ENCODE measurements around the gene UGT1A3.

The UGT1A3 gene

DNA sequence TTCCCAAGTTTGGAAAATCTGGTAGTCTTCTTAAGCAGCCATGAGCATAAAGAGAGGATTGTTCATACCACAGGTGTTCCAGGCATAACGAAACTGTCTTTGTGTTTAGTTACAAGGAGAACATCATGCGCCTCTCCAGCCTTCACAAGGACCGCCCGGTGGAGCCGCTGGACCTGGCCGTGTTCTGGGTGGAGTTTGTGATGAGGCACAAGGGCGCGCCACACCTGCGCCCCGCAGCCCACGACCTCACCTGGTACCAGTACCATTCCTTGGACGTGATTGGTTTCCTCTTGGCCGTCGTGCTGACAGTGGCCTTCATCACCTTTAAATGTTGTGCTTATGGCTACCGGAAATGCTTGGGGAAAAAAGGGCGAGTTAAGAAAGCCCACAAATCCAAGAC, 43.3 kb downstream of the UGT1A3 start:
- TF ChIP-seq Cebpa-rat (IDR thresholded peaks at IDR 0.05) = no peak
- no peaks in the 10 kb centered on the region for H3K36me3 ChIP-seq
- H3K9ac ChIP-seq = no peak overlapping the region

DNA sequence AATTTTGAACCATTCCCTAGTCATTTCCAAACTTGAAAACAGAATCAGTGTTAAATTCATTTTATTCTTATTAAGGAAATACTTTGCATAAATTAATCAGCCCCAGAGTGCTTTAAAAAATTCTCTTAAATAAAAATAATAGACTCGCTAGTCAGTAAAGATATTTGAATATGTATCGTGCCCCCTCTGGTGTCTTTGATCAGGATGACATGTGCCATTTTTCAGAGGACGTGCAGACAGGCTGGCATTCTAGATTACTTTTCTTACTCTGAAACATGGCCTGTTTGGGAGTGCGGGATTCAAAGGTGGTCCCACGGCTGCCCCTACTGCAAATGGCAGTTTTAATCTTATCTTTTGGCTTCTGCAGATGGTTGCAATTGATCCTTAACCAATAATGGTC, 43.7 kb downstream of the UGT1A3 start:
- TF ChIP-seq Cebpa-rat (IDR thresholded peaks at IDR 0.05) = no peak
- Histone ChIP-seq H3K27me3 (no peaks in the 10 kb centered on the region), H3K4me1 (no peaks in the 10 kb centered on the region), H3K27ac (no peak overlapping the region), H3K4me3 (no peak overlapping the region), H4K20me1 (no peaks in the 10 kb centered on the region), H3K4me2 (no peak overlapping the region), H3K9me3 (peaks cover 25% of the 10 kb centered on the region), H3K36me3 (no peaks in the 10 kb centered on the region), H3K9ac (no peak overlapping the region)

More for the DNA sequence above, 43.3 kb downstream of the UGT1A3 start:
- H3K4me3 ChIP-seq = no peak overlapping the region
- no peak overlapping the region for H3K4me2 ChIP-seq
- peaks cover 21% of the 10 kb centered on the region for H3K9me3 ChIP-seq
- no peaks in the 10 kb centered on the region for H3K27me3 ChIP-seq
- no peaks in the 10 kb centered on the region for H4K20me1 ChIP-seq
- no peaks in the 10 kb centered on the region for H3K4me1 ChIP-seq
- H3K27ac ChIP-seq = no peak overlapping the region

DNA sequence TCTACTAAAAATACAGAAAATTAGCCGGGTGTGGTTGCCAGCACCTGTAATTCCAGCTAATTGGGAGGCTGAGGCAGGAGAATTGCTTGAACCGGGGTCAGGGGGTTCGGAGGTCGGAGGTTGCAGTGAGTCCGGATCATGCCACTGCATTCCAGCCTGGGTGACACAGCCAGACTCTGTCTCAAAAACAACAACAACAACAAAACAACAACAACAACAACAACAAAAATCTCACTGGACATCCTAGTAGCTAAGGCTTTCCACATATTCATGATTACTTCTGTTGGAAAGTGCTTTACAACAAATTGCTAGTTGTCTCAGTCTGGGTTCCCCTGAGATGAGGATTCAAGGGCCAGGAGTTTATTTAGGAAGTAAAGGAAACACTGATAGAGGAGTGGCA, 45.0 kb downstream of the UGT1A3 start:
- Histone ChIP-seq H3K27me3 (no peaks in the 10 kb centered on the region), H3K36me3 (no peaks in the 10 kb centered on the region), H3K27ac (no peak overlapping the region), H3K4me2 (no peak overlapping the region), H3K9ac (no peak overlapping the region), H3K4me1 (no peaks in the 10 kb centered on the region), H4K20me1 (no peaks in the 10 kb centered on the region), H3K4me3 (no peak overlapping the region), H3K9me3 (peaks cover 33% of the 10 kb centered on the region)
- no peak for TF ChIP-seq Cebpa-rat (IDR thresholded peaks at IDR 0.05)

DNA sequence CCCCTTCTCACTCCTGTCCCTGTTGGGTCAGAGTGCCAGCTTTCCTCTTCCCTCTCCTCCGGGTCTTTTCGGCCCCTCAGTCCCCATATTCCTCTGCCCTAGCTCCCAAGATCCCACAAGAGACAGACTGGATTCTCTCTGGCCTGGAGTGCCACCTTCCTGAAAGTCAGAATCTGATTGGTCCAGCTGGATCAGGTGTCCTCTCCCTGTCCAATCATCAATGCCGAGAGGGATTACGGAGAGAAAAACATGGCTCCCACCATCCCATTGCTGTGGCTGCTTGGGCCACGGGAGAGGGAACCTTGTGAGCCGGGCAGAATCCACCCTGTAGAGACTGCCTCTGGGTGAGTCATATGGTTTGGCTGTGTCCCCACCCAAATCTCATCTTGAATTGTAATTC, 46.6 kb downstream of the UGT1A3 start:
- H4K20me1 ChIP-seq = no peaks in the 10 kb centered on the region
- TF ChIP-seq Cebpa-rat (IDR thresholded peaks at IDR 0.05) = no peak
- no peak overlapping the region for H3K4me3 ChIP-seq
- peaks cover 33% of the 10 kb centered on the region for H3K9me3 ChIP-seq
- no peak overlapping the region for H3K9ac ChIP-seq
- no peaks in the 10 kb centered on the region for H3K36me3 ChIP-seq
- H3K27ac ChIP-seq = no peak overlapping the region
- no peaks in the 10 kb centered on the region for H3K4me1 ChIP-seq
- H3K4me2 ChIP-seq = no peak overlapping the region
- no peaks in the 10 kb centered on the region for H3K27me3 ChIP-seq

DNA sequence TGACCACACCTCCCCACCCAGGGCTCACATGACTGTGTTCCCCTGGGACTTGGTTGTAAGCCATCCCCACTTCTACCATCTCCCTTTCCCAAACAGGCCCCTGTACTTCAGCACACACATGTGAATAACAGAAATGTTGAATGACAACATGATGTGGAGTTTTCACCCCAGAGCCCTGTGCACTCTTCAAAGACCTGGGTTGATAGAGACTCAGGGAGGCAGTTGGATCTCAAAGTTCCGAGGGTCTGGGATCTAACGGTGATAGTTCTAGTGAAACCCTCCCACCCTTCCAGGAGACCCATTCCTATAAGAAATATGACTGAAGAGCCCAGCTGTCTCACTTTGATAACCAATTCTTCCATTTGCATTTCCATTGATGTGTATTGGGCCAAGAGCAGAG, 49.2 kb downstream of the UGT1A3 start, which contains the start of gene MROH2A:
Gene MROH2A (plus strand): TSS at position 301 of the 400 bp plus-strand sequence. CDS start 1,029 bp downstream, outside the sequence.
- TF ChIP-seq Cebpa-rat (IDR thresholded peaks at IDR 0.05) = no peak
- no peak within 1 kb of the TSS for H3K9ac ChIP-seq

DNA sequence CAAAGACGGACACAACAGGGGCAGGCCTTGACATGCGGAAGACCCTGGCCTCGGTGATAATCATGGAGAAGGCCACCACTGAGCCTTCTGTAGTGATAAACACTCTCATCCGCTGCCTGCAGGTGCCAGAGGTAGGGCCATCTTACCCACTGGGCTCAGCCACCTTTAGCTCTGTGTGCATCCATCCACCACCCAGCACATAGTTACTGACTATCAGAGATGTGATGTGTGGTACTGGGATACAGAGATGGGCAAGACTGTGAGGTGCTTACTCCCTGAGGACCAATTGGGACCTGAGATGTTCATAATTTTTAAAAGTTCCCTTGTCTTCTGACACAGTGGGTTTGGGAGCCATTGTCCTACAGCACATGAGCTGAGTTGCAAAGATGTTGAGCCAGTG, 50.9 kb downstream of the UGT1A3 start:
- Histone ChIP-seq H3K9ac (no peak overlapping the region), H3K4me1 (peaks cover 3% of the 10 kb centered on the region), H4K20me1 (no peaks in the 10 kb centered on the region), H3K4me3 (no peak overlapping the region), H3K9me3 (peaks cover 37% of the 10 kb centered on the region), H3K4me2 (no peak overlapping the region), H3K27me3 (no peaks in the 10 kb centered on the region), H3K36me3 (no peaks in the 10 kb centered on the region), H3K27ac (no peak overlapping the region)
- TF ChIP-seq Cebpa-rat (IDR thresholded peaks at IDR 0.05) = no peak

More for the DNA sequence above, 49.2 kb downstream of the UGT1A3 start, which contains the start of gene MROH2A:
- no peaks in the 10 kb centered on the region for H3K27me3 ChIP-seq
- no peak within 1 kb of the TSS for H3K4me3 ChIP-seq
- peaks cover 33% of the 10 kb centered on the region for H3K9me3 ChIP-seq
- H3K4me2 ChIP-seq = no peak within 1 kb of the TSS
- H3K36me3 ChIP-seq = no peaks in the 10 kb centered on the region
- no peak within 1 kb of the TSS for H3K27ac ChIP-seq
- no peaks in the 10 kb centered on the region for H3K4me1 ChIP-seq
- H4K20me1 ChIP-seq = no peaks in the 10 kb centered on the region

DNA sequence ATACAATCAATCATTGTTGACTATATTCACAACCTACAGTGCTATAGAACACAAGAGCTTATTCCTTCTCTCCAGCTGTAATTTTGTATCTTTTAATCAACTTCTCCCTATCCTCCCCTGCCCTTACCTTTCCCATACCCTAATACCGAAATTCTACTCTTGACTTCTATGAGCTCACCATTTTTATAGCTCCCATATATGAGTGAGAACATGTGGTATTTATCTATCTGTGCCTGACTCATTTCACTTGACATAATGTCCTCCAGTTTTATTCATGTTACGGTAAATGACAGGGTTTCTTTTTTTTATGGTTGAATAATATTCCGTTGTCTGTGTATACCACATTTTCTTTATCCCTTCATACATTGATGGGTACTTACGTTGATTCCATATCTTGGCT, 51.9 kb downstream of the UGT1A3 start:
- no peaks in the 10 kb centered on the region for H3K27me3 ChIP-seq
- H3K27ac ChIP-seq = no peak overlapping the region
- TF ChIP-seq Cebpa-rat (IDR thresholded peaks at IDR 0.05) = no peak
- no peaks in the 10 kb centered on the region for H4K20me1 ChIP-seq
- peaks cover 14% of the 10 kb centered on the region for H3K4me1 ChIP-seq
- H3K36me3 ChIP-seq = no peaks in the 10 kb centered on the region
- H3K4me3 ChIP-seq = no peak overlapping the region
- no peak overlapping the region for H3K4me2 ChIP-seq
- H3K9me3 ChIP-seq = peaks cover 35% of the 10 kb centered on the region
- H3K9ac ChIP-seq = no peak overlapping the region

DNA sequence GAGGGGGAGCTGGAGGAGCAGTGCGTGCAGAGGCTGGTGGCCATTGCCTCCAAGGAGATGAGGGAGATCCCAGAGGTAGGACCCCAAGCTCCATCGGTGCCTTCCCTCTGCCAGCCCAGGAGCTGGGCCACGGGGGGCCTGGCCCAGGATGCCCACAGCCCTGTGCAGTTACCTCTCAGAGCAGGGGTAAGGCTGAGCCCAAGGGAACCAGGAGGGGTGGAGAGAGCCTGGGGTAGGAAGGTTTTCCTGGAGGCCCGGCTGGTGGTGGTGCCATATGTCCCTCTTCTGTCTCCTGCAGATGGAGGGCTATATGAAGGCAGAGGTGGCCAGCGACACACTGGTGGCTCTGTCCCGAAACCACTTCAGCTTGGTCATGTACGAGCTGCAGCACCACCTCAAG, 60.7 kb downstream of the UGT1A3 start:
- H3K27ac ChIP-seq = no peak overlapping the region
- no peaks in the 10 kb centered on the region for H3K36me3 ChIP-seq
- peaks cover 18% of the 10 kb centered on the region for H3K4me1 ChIP-seq
- TF ChIP-seq Cebpa-rat (IDR thresholded peaks at IDR 0.05) = no peak
- H3K4me2 ChIP-seq = no peak overlapping the region
- H3K9me3 ChIP-seq = peaks cover 21% of the 10 kb centered on the region
- no peak overlapping the region for H3K9ac ChIP-seq
- no peaks in the 10 kb centered on the region for H4K20me1 ChIP-seq
- H3K27me3 ChIP-seq = no peaks in the 10 kb centered on the region
- H3K4me3 ChIP-seq = no peak overlapping the region

DNA sequence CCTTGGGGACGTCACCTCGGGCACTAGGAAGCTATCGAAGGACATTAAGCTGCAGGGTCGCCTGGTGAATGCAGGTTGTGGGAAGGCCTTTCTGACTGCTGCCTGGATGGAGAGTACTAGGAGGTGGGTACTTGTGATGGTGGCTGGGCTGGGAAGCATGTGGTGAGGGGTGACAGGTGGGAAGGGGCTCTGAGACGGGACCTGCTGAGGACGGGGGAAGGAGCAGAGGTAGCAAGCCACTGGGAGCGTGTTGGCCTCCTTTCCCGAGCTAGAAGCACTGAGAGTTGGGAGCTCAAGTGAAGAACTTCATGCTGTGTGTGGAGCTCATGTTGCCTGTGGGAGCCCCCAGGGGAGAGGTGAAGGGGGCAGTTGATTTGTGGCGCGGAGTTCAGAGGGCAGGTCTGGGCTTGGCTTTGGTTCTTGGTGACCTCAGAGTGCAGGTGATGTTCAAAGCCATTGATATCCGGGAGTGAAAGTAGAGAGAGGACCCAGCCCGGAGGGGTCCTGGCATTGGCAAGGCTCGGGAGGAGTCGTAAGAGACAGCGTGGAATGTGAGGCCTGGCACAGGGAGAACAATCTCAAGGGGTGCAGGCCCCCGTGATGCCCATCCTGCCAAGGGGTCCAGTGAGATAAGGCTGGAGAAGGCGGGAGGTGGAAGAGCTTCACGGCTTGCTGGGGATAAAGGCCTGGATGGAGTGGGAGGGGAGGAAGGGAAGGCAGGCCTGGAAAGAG, 62.5 kb downstream of the UGT1A3 start:
- TF ChIP-seq Cebpa-rat (IDR thresholded peaks at IDR 0.05) = no peak
- no peaks in the 10 kb centered on the region for H3K27me3 ChIP-seq
- H4K20me1 ChIP-seq = no peaks in the 10 kb centered on the region
- H3K9me3 ChIP-seq = peaks cover 8% of the 10 kb centered on the region
- H3K36me3 ChIP-seq = no peaks in the 10 kb centered on the region
- H3K4me1 ChIP-seq = 0 out of 2 replicates have a peak, but pooled peaks cover 5% of the 10 kb centered on the region
- H3K4me2 ChIP-seq = no peak overlapping the region
- no peak overlapping the region for H3K27ac ChIP-seq
- H3K4me3 ChIP-seq = no peak overlapping the region
- no peak overlapping the region for H3K9ac ChIP-seq

DNA sequence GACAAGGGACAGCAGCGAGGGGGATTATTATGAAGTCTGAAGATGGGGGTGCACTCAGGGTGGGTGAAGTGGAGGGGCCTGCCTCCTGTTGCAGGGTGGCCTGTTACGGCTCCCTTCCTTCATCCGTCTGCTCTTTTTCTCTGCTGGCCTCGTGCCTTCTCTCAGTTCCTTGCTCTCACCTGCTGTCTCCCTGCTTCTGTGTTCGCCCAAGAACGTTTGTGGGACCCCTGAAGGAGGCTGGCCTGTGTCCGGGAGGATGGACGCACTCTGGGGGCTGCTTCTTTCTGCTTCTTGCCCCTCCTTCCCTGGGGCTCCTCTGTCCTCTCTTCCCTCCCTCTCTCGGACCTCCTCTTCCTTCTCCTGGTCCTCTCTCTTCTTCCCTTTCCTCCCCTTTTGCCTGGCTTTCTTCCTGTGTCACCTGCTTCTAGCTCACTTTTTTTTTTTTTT, 63.1 kb downstream of the UGT1A3 start:
- Histone ChIP-seq H3K4me2 (no peak overlapping the region), H3K9ac (no peak overlapping the region), H4K20me1 (no peaks in the 10 kb centered on the region), H3K4me3 (no peak overlapping the region), H3K27ac (no peak overlapping the region), H3K27me3 (no peaks in the 10 kb centered on the region), H3K36me3 (no peaks in the 10 kb centered on the region), H3K4me1 (0 out of 2 replicates have a peak, but pooled peaks cover 5% of the 10 kb centered on the region), H3K9me3 (peaks cover 2% of the 10 kb centered on the region)
- TF ChIP-seq Cebpa-rat (IDR thresholded peaks at IDR 0.05) = no peak
